ENCODE results near the gene NDOR1.

Gene NDOR1

DNA sequence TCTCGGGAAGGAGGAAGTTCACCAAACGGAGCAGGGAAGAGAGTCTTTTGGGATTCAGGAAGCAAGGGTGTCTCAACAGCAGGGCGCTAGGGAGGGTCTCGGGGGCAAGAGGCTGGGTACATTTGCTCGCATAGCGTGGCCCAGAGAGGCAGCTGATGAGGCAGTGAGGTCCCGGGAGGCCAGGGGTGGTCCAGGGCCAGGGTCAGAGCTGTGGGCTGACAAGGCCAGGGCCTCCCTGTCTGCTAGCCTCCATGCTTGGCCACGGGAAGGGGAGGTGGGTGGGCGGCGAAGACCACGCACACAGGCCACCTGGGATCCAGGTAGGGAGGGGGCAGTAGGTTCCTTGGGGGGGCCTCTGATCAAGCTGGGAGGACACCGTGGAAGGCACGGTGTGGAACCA lies 6.0 kb downstream of the NDOR1 start:
- TF ChIP-seq, protein P1, sequence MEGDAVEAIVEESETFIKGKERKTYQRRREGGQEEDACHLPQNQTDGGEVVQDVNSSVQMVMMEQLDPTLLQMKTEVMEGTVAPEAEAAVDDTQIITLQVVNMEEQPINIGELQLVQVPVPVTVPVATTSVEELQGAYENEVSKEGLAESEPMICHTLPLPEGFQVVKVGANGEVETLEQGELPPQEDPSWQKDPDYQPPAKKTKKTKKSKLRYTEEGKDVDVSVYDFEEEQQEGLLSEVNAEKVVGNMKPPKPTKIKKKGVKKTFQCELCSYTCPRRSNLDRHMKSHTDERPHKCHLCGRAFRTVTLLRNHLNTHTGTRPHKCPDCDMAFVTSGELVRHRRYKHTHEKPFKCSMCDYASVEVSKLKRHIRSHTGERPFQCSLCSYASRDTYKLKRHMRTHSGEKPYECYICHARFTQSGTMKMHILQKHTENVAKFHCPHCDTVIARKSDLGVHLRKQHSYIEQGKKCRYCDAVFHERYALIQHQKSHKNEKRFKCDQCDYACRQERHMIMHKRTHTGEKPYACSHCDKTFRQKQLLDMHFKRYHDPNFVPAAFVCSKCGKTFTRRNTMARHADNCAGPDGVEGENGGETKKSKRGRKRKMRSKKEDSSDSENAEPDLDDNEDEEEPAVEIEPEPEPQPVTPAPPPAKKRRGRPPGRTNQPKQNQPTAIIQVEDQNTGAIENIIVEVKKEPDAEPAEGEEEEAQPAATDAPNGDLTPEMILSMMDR (IDR thresholded peaks at IDR 0.05; ENCODE audit: low read length, missing control alignments) = no peak
- no peak overlapping the region for H3K4me3 ChIP-seq (replicated peaks; ENCODE audit: low read depth, low read length)
- no peak for DNase-seq (ENCODE audit: low read depth)

- no peak overlapping the region for H3K4me3 ChIP-seq (replicated peaks; ENCODE audit: low read depth, low read length)
- TF ChIP-seq, protein P1 (IDR thresholded peaks at IDR 0.05; ENCODE audit: low read length, missing control alignments) = no peak
- no peak for DNase-seq (ENCODE audit: low read depth)
Measured at GRCh38 chr9:137212520-137212919, 7.0 kb downstream of the NDOR1 start.

GRCh38 chr9:137213160-137214060 lies 7.9 kb downstream of the NDOR1 start:
- TF ChIP-seq, protein P1 (IDR thresholded peaks at IDR 0.05; ENCODE audit: low read length, missing control alignments) = peak; percentile 10
- DNase-seq (ENCODE audit: low read depth) = no peak
- H3K4me3 ChIP-seq (replicated peaks; ENCODE audit: low read depth, low read length) = no peak overlapping the region

- TF ChIP-seq, protein P1 (IDR thresholded peaks at IDR 0.05; ENCODE audit: low read length, missing control alignments) = no peak
- no peak for DNase-seq (ENCODE audit: low read depth)
- no peak overlapping the region for H3K4me3 ChIP-seq (replicated peaks; ENCODE audit: low read depth, low read length)
Measured at GRCh38 chr9:137214620-137215019, 9.1 kb downstream of the NDOR1 start.

DNA sequence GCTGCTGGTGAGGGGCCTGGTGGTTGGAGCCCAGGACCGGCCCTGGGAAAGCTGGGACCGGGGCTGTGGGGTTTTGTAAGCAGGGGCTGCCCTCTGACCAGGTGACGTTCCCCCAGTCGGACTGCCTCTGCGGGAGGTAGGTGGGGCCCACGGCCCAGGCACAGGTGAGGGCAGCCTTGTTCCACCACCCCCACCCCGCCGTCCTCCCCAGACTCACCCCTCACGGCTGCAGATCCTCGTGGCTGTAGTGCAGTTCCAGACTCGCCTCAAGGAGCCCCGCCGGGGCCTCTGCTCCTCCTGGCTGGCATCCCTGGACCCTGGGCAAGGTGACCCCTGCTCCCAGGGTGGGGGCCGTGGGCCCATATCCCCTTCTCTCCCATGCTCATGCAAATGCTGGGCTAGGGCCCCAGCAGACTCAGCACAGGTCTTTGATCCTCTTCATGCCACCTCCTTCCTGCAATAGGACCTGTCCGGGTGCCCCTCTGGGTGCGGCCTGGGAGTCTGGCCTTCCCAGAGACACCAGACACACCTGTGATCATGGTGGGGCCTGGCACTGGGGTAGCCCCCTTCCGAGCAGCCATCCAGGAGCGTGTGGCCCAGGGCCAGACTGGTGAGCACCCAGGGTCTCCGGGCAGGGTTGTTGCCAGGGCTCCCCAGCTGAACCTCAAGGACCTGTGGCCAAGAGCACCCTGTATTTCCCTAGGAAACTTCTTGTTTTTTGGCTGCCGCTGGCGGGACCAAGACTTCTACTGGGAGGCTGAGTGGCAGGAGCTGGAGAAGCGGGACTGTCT lies 9.9 kb downstream of the NDOR1 start:
- no peak for DNase-seq (ENCODE audit: low read depth)
- TF ChIP-seq, protein P1 (IDR thresholded peaks at IDR 0.05; ENCODE audit: low read length, missing control alignments) = no peak
- H3K4me3 ChIP-seq (replicated peaks; ENCODE audit: low read depth, low read length) = no peak overlapping the region

DNA sequence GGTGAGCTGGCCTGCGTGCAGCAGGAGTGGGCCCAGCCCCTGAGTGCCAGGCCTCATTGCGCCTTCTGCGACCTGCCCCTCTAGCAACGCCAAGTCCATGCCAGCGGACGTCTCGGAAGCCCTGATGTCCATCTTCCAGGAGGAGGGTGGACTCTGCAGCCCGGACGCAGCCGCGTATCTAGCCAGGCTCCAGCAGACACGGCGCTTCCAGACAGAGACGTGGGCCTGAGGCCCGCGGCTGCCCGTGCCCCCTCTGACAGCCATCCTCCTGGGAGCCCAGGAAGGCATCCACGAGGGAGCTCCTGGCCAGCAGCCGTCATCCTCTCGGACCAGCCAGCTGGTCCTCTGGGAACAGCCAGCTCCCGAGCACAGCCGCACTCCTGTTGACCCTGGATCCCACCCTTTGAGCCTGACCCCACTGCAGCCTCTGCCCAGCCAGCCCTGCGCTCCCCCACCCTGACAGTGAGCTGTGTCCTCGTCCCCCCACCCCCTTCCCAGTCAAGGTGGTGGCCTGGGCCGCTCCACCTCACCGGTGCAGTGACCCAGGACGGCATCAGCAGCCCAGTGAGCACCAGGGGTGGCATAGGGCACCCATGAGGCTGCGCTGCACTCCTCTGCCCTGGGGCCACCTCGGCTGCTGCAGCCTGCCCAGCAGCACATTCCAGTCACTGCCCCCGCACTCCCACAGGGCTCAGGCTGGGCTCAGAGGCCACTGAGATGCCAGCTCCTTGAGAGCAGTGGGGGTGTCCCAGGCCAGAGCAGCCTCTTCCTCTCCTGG lies 10.9 kb downstream of the NDOR1 start:
- no peak overlapping the region for H3K4me3 ChIP-seq (replicated peaks; ENCODE audit: low read depth, low read length)
- TF ChIP-seq, protein P1 (IDR thresholded peaks at IDR 0.05; ENCODE audit: low read length, missing control alignments) = no peak
- no peak for DNase-seq (ENCODE audit: low read depth)

Measured in fibroblast of pulmonary artery (primary cell).